ENCODE results near the gene SLC12A6. TPM values are rescaled to one million over a fixed set of nuclear protein-coding genes. Genes with fewer than 3 reads are reported as not detected.

SLC12A6 gene
- total RNA-seq, 1 donor from 2014 or later = 25.7 TPM

- intact Hi-C loops (cut with micrococcal nuclease) = no loop called here
- no peak overlapping the region for H3K27ac ChIP-seq (replicated peaks)
- no peak for TF ChIP-seq CTCF (IDR thresholded peaks at IDR 0.05; ENCODE audit: borderline replicate concordance)
- no peak overlapping the region for H3K4me3 ChIP-seq
- peaks cover 7% of the 10 kb centered on the region for H3K36me3 ChIP-seq
- H3K4me1 ChIP-seq = no peaks in the 10 kb centered on the region
- no peaks in the 10 kb centered on the region for H3K27me3 ChIP-seq (ENCODE audit: low read depth)
- no peak for DNase-seq
- H3K9me3 ChIP-seq (replicated peaks) = no peaks in the 10 kb centered on the region
These were observed 73.5 kb downstream of the SLC12A6 start for GRCh38 chr15:34264076-34264475.

- Histone ChIP-seq H3K4me1 (peaks cover 17% of the 10 kb centered on the region), H3K27ac (replicated peaks) (no peak overlapping the region), H3K9me3 (replicated peaks) (no peaks in the 10 kb centered on the region), H3K4me3 (no peak overlapping the region), H3K36me3 (peaks cover 10% of the 10 kb centered on the region), H3K27me3 (ENCODE audit: low read depth) (no peaks in the 10 kb centered on the region)
- DNase-seq = no peak
- TF ChIP-seq CTCF (IDR thresholded peaks at IDR 0.05; ENCODE audit: borderline replicate concordance) = no peak
- intact Hi-C loops (cut with micrococcal nuclease) = no loop called here
These were observed 75.2 kb downstream of the SLC12A6 start for GRCh38 chr15:34262362-34262761.

GRCh38 chr15:34259566-34259965 lies 78.0 kb downstream of the SLC12A6 start:
- Histone ChIP-seq H3K36me3 (peaks cover 34% of the 10 kb centered on the region), H3K4me1 (peaks cover 31% of the 10 kb centered on the region), H3K27me3 (ENCODE audit: low read depth) (no peaks in the 10 kb centered on the region), H3K9me3 (replicated peaks) (no peaks in the 10 kb centered on the region), H3K27ac (replicated peaks) (peak overlapping the region; percentile 82), H3K4me3 (no peak overlapping the region)
- no peak for TF ChIP-seq CTCF (IDR thresholded peaks at IDR 0.05; ENCODE audit: borderline replicate concordance)
- intact Hi-C loops (cut with micrococcal nuclease) = no loop called here
- DNase-seq = peak; percentile 30

- no peak for TF ChIP-seq CTCF (IDR thresholded peaks at IDR 0.05; ENCODE audit: borderline replicate concordance)
- intact Hi-C loops (cut with micrococcal nuclease) = no loop called here
- DNase-seq = no peak
- Histone ChIP-seq H3K4me1 (peaks cover 31% of the 10 kb centered on the region), H3K4me3 (no peak overlapping the region), H3K36me3 (peaks cover 49% of the 10 kb centered on the region), H3K27ac (replicated peaks) (peak overlapping the region; percentile 82), H3K9me3 (replicated peaks) (no peaks in the 10 kb centered on the region), H3K27me3 (ENCODE audit: low read depth) (no peaks in the 10 kb centered on the region)
These were observed 79.4 kb downstream of the SLC12A6 start for GRCh38 chr15:34258151-34258550.

- no peak for DNase-seq
These were observed 85.0 kb downstream of the SLC12A6 start for GRCh38 chr15:34252545-34252944.

More at GRCh38 chr15:34252545-34252944, 85.0 kb downstream of the SLC12A6 start:
- Histone ChIP-seq H3K9me3 (replicated peaks) (no peaks in the 10 kb centered on the region), H3K4me3 (no peak overlapping the region), H3K27ac (replicated peaks) (no peak overlapping the region), H3K36me3 (peaks cover 97% of the 10 kb centered on the region), H3K27me3 (ENCODE audit: low read depth) (no peaks in the 10 kb centered on the region), H3K4me1 (peaks cover 16% of the 10 kb centered on the region)
- intact Hi-C loops (cut with micrococcal nuclease) = no loop called here
- no peak for TF ChIP-seq CTCF (IDR thresholded peaks at IDR 0.05; ENCODE audit: borderline replicate concordance)

Measured in left ventricle myocardium inferior (tissue), 1 donor.